Ovary (tissue), 3 donors: ENCODE data around the gene RGMA.

Source experiments
- CTCF ChIP-seq, 3 donors: fragments of 450-650 bp in 2 of 3; fragments of 200-600 bp in 1 of 3; IDR thresholded peaks; one replicate each; pipeline versions ENCODE4 v1.5.1 to v1.8.0; 2016 to 2022; ENCODE audit warnings: antibody characterized with exemption in 3 of 3, mild to moderate bottlenecking in 1 of 3
- EP300 ChIP-seq: sonication (generic); formaldehyde crosslinking; IDR thresholded peaks from one replicate; pipeline ENCODE4 v1.6.1; 2017; ENCODE audit warnings: antibody characterized with exemption
- POLR2A ChIP-seq: fragments of 450-650 bp; IDR thresholded peaks from one replicate; pipeline ENCODE4 v1.6.1; 2017; ENCODE audit warnings: antibody characterized with exemption, mild to moderate bottlenecking, moderate library complexity
- donor health status: DM: no; HTN: no; CAD: no.

- TF ChIP-seq POLR2A: no peak
- TF ChIP-seq CTCF (IDR thresholded peaks at IDR 0.05): no peak
- no peak for TF ChIP-seq EP300
Measured at GRCh38 chr15:93036951-93037819, 51.8 kb downstream of the RGMA start.
